Measurements from ENCODE around the gene PNP.

DNA sequence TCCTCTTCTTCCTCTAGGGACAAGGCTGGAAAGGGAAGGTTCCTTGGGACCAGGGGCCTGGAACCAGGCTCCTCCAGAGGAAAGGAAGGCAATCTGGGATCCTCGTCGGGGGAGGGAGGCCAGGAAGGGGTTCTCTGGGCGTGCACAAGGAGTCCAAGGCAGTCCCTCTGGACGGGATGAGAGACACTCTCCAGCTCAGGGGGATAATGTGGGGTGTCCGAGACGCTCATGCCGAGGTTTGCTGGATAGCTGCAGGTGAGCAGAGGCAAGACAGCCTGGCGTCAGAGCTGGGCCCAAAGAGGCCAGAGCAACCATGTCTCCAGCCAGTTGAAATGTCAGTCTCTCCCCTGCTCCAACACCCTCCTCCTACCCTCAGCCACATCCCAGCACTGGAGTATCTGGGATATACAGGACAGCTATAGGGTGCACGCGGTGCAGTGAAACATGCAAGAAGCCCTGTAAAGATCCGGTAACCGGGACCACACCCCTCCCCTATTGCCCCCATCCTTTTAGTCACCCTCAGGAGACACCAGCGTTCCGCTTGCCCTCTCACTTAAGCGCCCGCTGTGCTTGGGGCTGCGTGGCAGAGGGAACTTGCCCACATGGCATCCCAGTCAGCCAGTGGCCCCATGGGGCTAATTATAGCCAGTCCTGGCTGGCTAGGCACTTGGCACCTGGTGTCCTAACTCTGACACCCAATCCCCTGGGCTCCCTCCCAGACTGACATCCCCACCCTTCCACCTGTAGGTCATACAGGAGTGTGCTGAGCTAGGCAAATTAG is 33.4 kb upstream of the PNP start, which contains the start of gene KLHL33:
- TF ChIP-seq, protein P1, sequence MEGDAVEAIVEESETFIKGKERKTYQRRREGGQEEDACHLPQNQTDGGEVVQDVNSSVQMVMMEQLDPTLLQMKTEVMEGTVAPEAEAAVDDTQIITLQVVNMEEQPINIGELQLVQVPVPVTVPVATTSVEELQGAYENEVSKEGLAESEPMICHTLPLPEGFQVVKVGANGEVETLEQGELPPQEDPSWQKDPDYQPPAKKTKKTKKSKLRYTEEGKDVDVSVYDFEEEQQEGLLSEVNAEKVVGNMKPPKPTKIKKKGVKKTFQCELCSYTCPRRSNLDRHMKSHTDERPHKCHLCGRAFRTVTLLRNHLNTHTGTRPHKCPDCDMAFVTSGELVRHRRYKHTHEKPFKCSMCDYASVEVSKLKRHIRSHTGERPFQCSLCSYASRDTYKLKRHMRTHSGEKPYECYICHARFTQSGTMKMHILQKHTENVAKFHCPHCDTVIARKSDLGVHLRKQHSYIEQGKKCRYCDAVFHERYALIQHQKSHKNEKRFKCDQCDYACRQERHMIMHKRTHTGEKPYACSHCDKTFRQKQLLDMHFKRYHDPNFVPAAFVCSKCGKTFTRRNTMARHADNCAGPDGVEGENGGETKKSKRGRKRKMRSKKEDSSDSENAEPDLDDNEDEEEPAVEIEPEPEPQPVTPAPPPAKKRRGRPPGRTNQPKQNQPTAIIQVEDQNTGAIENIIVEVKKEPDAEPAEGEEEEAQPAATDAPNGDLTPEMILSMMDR (IDR thresholded peaks at IDR 0.05; ENCODE audit: borderline replicate concordance, extremely low read depth, low read length, poor library complexity, severe bottlenecking) = no peak
- TF ChIP-seq EZH2 (IDR thresholded peaks at IDR 0.05; ENCODE audit: borderline replicate concordance, low read depth, low read length, severe bottlenecking) = no peak

Measured in DND-41 (cell line).